Ectodermal cell (in vitro differentiated cells): ENCODE data around the gene RCSD1.

Experiments used
- H3K27ac ChIP-seq: 2 replicates; pipeline ENCODE4 v1.7.0; 2013; ENCODE audit warnings: mild to moderate bottlenecking, low read depth, low read length; ENCODE audit not compliant: insufficient read depth, poor library complexity, severe bottlenecking
- H3K27me3 ChIP-seq: 2 replicates; pipeline ENCODE4 v1.7.0; 2013; ENCODE audit warnings: mild to moderate bottlenecking, low read length; ENCODE audit not compliant: insufficient read depth, control insufficient read depth, poor library complexity, severe bottlenecking
- H3K36me3 ChIP-seq: one replicate; pipeline ENCODE4 v1.7.0; 2013; ENCODE audit warnings: low read length; ENCODE audit not compliant: control insufficient read depth, insufficient read depth
- H3K4me1 ChIP-seq: one replicate; pipeline ENCODE4 v1.7.0; 2013; ENCODE audit warnings: low read length; ENCODE audit not compliant: control insufficient read depth, insufficient read depth
- H3K4me3 ChIP-seq: 2 replicates; pipeline ENCODE4 v1.7.0; 2013; ENCODE audit warnings: low read depth, low read length, control low read depth; ENCODE audit not compliant: insufficient read depth
- H3K9me3 ChIP-seq: 2 replicates; pipeline ENCODE4 v1.7.0; 2013; ENCODE audit warnings: mild to moderate bottlenecking, low read length, moderate library complexity; ENCODE audit not compliant: control insufficient read depth
- WGBS, 2 experiments: methylation state at CpG; one replicate each; pipeline ENCODE4 v1.1.7; 2013; ENCODE audit warnings: missing lambda C conversion rate in 2 of 2; 5-methylcytosine and 5-hydroxymethylcytosine counted together

Gene RCSD1

GRCh38 chr1:167683641-167684502, 53.8 kb downstream of the RCSD1 start:
- H3K4me1 ChIP-seq: peaks cover 14% of the 10 kb centered on the region
- no peak overlapping the region for H3K27ac ChIP-seq
- 31 to 39% methylated on average over 15 of the region's 15 CpGs for WGBS, 2 experiments
- no peaks in the 10 kb centered on the region for H3K27me3 ChIP-seq
- no peaks in the 10 kb centered on the region for H3K36me3 ChIP-seq
- no peaks in the 10 kb centered on the region for H3K9me3 ChIP-seq
- no peak overlapping the region for H3K4me3 ChIP-seq

GRCh38 chr1:167685844-167686243, 55.8 kb downstream of the RCSD1 start:
- Histone ChIP-seq H3K27me3 (no peaks in the 10 kb centered on the region), H3K4me3 (no peak overlapping the region), H3K27ac (no peak overlapping the region), H3K4me1 (peaks cover 14% of the 10 kb centered on the region), H3K9me3 (no peaks in the 10 kb centered on the region), H3K36me3 (no peaks in the 10 kb centered on the region)
- WGBS, 2 experiments: 91 to 93% methylated on average over 5 of the region's 5 CpGs

GRCh38 chr1:167687919-167688519, 58.0 kb downstream of the RCSD1 start:
- H3K9me3 ChIP-seq: no peaks in the 10 kb centered on the region
- no peak overlapping the region for H3K4me3 ChIP-seq
- 28 to 34% methylated on average over 5 to 6 of the region's 7 CpGs for WGBS, 2 experiments
- H3K27me3 ChIP-seq: no peaks in the 10 kb centered on the region
- H3K4me1 ChIP-seq: peaks cover 13% of the 10 kb centered on the region
- H3K36me3 ChIP-seq: no peaks in the 10 kb centered on the region
- no peak overlapping the region for H3K27ac ChIP-seq

DNA sequence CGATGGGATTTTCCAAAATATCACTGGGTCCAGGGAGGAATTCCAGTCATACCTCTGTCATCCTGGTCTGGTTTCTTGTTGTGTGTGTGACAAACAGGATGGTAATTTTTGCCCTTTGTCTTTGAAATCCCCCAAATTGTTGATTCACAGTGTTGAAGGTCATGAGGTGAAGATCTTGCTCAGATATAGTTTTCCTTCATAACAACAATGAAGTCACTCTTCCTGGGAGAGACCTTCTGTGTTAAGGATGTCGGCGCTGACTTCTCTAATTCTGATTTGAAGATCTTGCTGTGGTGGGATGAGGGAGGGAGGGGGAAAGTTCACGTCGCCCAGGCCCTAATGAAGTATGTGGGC, 59.5 kb downstream of the RCSD1 start:
- Histone ChIP-seq H3K4me3 (no peak overlapping the region), H3K9me3 (no peaks in the 10 kb centered on the region), H3K27ac (no peak overlapping the region), H3K4me1 (no peaks in the 10 kb centered on the region), H3K36me3 (no peaks in the 10 kb centered on the region), H3K27me3 (no peaks in the 10 kb centered on the region)
- WGBS, 2 experiments: 86 to 91% methylated on average over 5 of the region's 5 CpGs

GRCh38 chr1:167690053-167690452, 60.0 kb downstream of the RCSD1 start:
- no peaks in the 10 kb centered on the region for H3K27me3 ChIP-seq
- WGBS, 2 experiments: 90 to 91% methylated on average over 4 of the region's 4 CpGs
- no peak overlapping the region for H3K27ac ChIP-seq
- no peaks in the 10 kb centered on the region for H3K4me1 ChIP-seq
- H3K36me3 ChIP-seq: no peaks in the 10 kb centered on the region
- H3K4me3 ChIP-seq: no peak overlapping the region
- no peaks in the 10 kb centered on the region for H3K9me3 ChIP-seq

- Histone ChIP-seq H3K4me3 (no peak overlapping the region), H3K9me3 (no peaks in the 10 kb centered on the region), H3K4me1 (no peaks in the 10 kb centered on the region), H3K27ac (no peak overlapping the region), H3K27me3 (no peaks in the 10 kb centered on the region), H3K36me3 (no peaks in the 10 kb centered on the region)
- WGBS, 2 experiments: 93 to 94% methylated on average over 7 of the region's 7 CpGs
Measured at GRCh38 chr1:167693425-167694045, 63.5 kb downstream of the RCSD1 start.

DNA sequence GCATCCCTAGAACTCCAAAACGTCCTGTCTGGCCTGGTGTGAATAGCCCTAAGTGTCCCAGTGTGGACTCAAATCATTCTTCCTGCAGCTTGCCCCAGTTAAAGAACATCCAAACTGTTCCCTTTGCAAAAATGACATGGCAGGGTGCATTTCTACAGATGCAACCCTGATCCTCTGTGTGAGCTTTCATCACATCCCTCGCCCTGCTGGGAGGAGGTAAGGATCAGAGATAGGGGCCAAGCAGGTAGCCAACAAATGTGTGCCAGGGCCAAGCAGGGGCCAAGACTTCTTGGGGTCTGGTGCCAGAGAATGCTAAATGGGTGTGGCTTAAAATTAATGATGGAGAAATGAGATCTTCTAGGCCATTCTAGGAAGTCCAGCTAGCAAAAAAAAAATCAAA, 64.7 kb downstream of the RCSD1 start:
- Histone ChIP-seq H3K4me3 (no peak overlapping the region), H3K27ac (no peak overlapping the region), H3K36me3 (no peaks in the 10 kb centered on the region), H3K27me3 (no peaks in the 10 kb centered on the region), H3K4me1 (no peaks in the 10 kb centered on the region), H3K9me3 (no peaks in the 10 kb centered on the region)
- WGBS, 2 experiments: 82 to 88% methylated on average over 2 of the region's 2 CpGs

DNA sequence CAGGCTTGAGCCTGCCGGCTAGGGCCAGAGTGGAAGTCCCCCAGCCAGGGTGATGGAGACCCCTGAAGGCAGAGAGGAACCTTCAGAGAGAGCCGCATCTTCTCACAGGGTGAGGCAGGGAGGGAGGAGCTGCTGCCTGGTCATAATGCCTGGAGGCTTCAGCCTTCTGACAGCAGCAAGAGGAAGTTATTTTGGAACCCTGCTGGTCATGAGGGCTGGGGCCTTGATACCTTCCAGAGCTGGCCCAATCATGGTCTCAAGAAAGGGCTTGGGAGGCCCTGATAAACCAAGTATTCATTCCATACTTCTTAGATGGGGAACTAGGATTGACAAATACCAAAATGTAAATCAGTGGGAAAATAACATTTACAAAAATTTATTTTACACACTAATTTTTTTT, 65.1 kb downstream of the RCSD1 start:
- Histone ChIP-seq H3K27ac (no peak overlapping the region), H3K4me1 (no peaks in the 10 kb centered on the region), H3K9me3 (no peaks in the 10 kb centered on the region), H3K4me3 (no peak overlapping the region), H3K36me3 (no peaks in the 10 kb centered on the region), H3K27me3 (no peaks in the 10 kb centered on the region)
- 85 to 87% methylated on average over 2 of the region's 2 CpGs for WGBS, 2 experiments

DNA sequence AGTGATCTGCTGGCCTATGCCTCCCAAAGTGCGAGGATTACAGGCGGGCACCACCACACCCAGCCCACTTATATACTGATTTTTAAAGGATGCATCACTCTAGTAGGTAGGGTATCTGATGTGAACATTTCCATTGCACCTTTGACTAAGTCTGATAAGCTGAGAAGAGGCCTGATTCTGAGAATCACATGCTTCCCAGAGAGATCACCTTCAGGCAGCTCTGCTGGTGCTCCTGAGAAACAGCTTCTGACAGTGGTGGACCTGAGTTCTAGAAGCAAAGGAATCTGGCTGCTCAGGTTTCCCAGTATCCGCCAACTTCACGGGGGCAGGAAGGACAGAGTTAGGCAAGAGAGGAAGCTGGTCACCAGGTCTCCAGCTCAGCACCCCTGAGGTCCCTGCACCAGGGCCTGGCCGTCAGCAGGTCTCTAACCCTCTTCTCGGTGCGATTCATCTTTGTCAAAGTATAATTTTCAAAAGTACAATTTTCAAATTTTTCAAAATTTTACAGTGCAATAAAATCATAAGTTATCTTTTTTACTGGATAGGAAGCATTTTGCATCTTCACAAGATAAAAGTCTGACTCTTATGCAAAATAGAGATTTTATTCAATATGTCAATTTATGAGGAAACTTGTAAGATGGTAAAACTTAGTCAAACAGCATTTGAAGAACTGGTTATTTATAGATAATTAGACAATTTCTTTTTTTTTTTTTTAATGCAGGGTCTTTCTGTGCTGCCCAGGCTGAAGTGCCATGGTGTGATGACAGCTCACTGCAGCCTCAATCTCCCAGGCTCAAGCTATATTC, 65.9 kb downstream of the RCSD1 start:
- WGBS, 2 experiments: 93 to 96% methylated on average over 7 of the region's 7 CpGs
- Histone ChIP-seq H3K4me3 (no peak overlapping the region), H3K36me3 (no peaks in the 10 kb centered on the region), H3K27me3 (no peaks in the 10 kb centered on the region), H3K9me3 (no peaks in the 10 kb centered on the region), H3K4me1 (no peaks in the 10 kb centered on the region), H3K27ac (no peak overlapping the region)

- Histone ChIP-seq H3K4me1 (no peaks in the 10 kb centered on the region), H3K9me3 (no peaks in the 10 kb centered on the region), H3K36me3 (no peaks in the 10 kb centered on the region), H3K27me3 (no peaks in the 10 kb centered on the region), H3K27ac (no peak overlapping the region), H3K4me3 (no peak overlapping the region)
- WGBS, 2 experiments: 76% methylated on average over 14 of the region's 14 CpGs
Measured at GRCh38 chr1:167697667-167698141, 67.7 kb downstream of the RCSD1 start.
